K562 (cell line): ENCODE results near the gene ABHD8. TPM values are rescaled to one million over a fixed set of nuclear protein-coding genes. Genes with fewer than 3 reads are reported as not detected.
A peak's percentile ranks its signal among the peaks of the same experiment; 100 is the strongest.

Source experiments
- EGR1 ChIP-seq: fragments of 450-650 bp; conservative IDR thresholded peaks from 2 replicates; pipeline ENCODE4 v1.6.1; 2017; ENCODE audit warnings: mild to moderate bottlenecking
- MEIS2 ChIP-seq: fragments of 450-650 bp; IDR thresholded peaks from 2 replicates; pipeline ENCODE4 v1.6.1; 2014; ENCODE audit warnings: mild to moderate bottlenecking; ENCODE audit not compliant: partially characterized antibody
- NR2C1 ChIP-seq, 2 experiments: fragments of 450-650 bp; IDR thresholded peaks; 2 replicates each; pipeline ENCODE4 v1.6.1; 2017; ENCODE audit warnings: mild to moderate bottlenecking in 2 of 2, antibody characterized with exemption in 1 of 2, inconsistent platforms in 1 of 2, missing compliant biosample characterization in 1 of 2, missing genetic modification characterization in 1 of 2
- RBM22 ChIP-seq: fragments of 200-400 bp; formaldehyde crosslinking; IDR thresholded peaks from 2 replicates; pipeline ENCODE4 v1.6.1; 2018; ENCODE audit warnings: low read length, low read depth; ENCODE audit not compliant: poor library complexity, severe bottlenecking
- YY1 ChIP-seq, 3 experiments: IDR thresholded peaks; 2 replicates each; pipeline ENCODE4 v1.6.1; 2011; ENCODE audit warnings: low read length in 2 of 3, mild to moderate bottlenecking in 2 of 3, moderate library complexity in 2 of 3, borderline replicate concordance in 1 of 3, control low read depth in 1 of 3, low read depth in 1 of 3; ENCODE audit not compliant: insufficient read depth in 3 of 3, insufficient replicate concordance in 2 of 3, control insufficient read depth in 1 of 3, insufficient read length in 1 of 3; ENCODE audit errors: extremely low read depth in 1 of 3
- polyA plus RNA-seq, 8 experiments: library from polyadenylated mRNA; depleted of rRNA in 4 of 8; stranded (reverse) in 5 of 8; unstranded in 3 of 8; fragments of >200 nt; fragmentation: Nextera tagmentation in 2 of 8; fragmentation: Illumina TruSeq in 1 of 8; extraction: Ambion mirVana in 2 of 8; extraction: Trizol in 1 of 8; gene quantifications; 2 replicates each; pipeline versions ENCODE4 v1.2.1 to v1.2.3, GENCODE V29; 2011 to 2014; ENCODE audit warnings: inconsistent platforms in 1 of 8, missing spikeins in 1 of 8
- total RNA-seq, 7 experiments: library from RNA; depleted of rRNA in 6 of 7; stranded (reverse); fragments of >200 nt in 6 of 7; fragmentation: Illumina TruSeq in 2 of 7; extraction: Trizol in 2 of 7; gene quantifications; 2 replicates each; pipeline versions ENCODE4 v1.2.1 to v1.2.3, GENCODE V29; 2011 to 2021; ENCODE audit warnings: low replicate concordance in 1 of 7
- TF ChIP-seq, protein P1 (sequence below), 2 experiments: fragments of 450-650 bp; formaldehyde crosslinking in 1 of 2; IDR thresholded peaks; 2 replicates each; pipeline versions ENCODE4 v1.4.0 to v1.6.1; 2014 to 2020; ENCODE audit warnings: mild to moderate bottlenecking in 2 of 2, borderline replicate concordance in 1 of 2, low read depth in 1 of 2
- TF ChIP-seq, protein P2 (sequence below): fragments of 450-650 bp; formaldehyde crosslinking; IDR thresholded peaks from 2 replicates; pipeline ENCODE4 v1.4.0; 2020; ENCODE audit warnings: mild to moderate bottlenecking, moderate library complexity
- TF ChIP-seq, protein P3 (sequence below), 2 experiments: IDR thresholded peaks in 1 of 2; conservative IDR thresholded peaks in 1 of 2; 2 replicates each; pipeline ENCODE4 v1.6.1; 2016; ENCODE audit warnings: low read depth in 2 of 2, mild to moderate bottlenecking in 1 of 2, missing compliant biosample characterization in 1 of 2, missing genetic modification characterization in 1 of 2, moderate library complexity in 1 of 2
- TF ChIP-seq, protein P4 (sequence below): fragments of 200-800 bp; sonication (Bioruptor generic); IDR thresholded peaks from 2 replicates; pipeline ENCODE4 v1.6.1; 2017; ENCODE audit warnings: missing genetic modification characterization, missing compliant biosample characterization

Gene ABHD8
- total and polyA plus RNA-seq, 9 of the 15 experiments (the other 6 are each of a cell fraction or from before 2014, with no cell fraction given) = 0.04 to 6.6 (median 2.0) TPM; not detected in 1

- TF ChIP-seq, protein P1, sequence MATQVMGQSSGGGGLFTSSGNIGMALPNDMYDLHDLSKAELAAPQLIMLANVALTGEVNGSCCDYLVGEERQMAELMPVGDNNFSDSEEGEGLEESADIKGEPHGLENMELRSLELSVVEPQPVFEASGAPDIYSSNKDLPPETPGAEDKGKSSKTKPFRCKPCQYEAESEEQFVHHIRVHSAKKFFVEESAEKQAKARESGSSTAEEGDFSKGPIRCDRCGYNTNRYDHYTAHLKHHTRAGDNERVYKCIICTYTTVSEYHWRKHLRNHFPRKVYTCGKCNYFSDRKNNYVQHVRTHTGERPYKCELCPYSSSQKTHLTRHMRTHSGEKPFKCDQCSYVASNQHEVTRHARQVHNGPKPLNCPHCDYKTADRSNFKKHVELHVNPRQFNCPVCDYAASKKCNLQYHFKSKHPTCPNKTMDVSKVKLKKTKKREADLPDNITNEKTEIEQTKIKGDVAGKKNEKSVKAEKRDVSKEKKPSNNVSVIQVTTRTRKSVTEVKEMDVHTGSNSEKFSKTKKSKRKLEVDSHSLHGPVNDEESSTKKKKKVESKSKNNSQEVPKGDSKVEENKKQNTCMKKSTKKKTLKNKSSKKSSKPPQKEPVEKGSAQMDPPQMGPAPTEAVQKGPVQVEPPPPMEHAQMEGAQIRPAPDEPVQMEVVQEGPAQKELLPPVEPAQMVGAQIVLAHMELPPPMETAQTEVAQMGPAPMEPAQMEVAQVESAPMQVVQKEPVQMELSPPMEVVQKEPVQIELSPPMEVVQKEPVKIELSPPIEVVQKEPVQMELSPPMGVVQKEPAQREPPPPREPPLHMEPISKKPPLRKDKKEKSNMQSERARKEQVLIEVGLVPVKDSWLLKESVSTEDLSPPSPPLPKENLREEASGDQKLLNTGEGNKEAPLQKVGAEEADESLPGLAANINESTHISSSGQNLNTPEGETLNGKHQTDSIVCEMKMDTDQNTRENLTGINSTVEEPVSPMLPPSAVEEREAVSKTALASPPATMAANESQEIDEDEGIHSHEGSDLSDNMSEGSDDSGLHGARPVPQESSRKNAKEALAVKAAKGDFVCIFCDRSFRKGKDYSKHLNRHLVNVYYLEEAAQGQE (IDR thresholded peaks at IDR 0.05; ENCODE audit: borderline replicate concordance) = peak; percentile 49
- TF ChIP-seq, protein P1 (CRISPR knock-in tag; IDR thresholded peaks at IDR 0.05; ENCODE audit: low read depth) = no peak
- TF ChIP-seq NR2C1 (IDR thresholded peaks at IDR 0.05) (peak; percentile 55; the same call in 1 of the 2 replicates), NR2C1 (tag; IDR thresholded peaks at IDR 0.05) (peak; percentile 41; the same call in 1 of the 2 replicates), MEIS2 (no peak), EGR1 (peak; percentile 82), YY1 (IDR thresholded peaks at IDR 0.05; ENCODE audit: borderline replicate concordance in 1 of 3, control insufficient read depth in 1 of 3, extremely low read depth in 1 of 3, insufficient read depth in 3 of 3, insufficient read length in 1 of 3, insufficient replicate concordance in 2 of 3, low read depth in 1 of 3, low read length in 2 of 3) (peak in 2 of 3 experiments; percentile 53 to 63), RBM22 (peak; percentile 60)
- TF ChIP-seq, protein P2, sequence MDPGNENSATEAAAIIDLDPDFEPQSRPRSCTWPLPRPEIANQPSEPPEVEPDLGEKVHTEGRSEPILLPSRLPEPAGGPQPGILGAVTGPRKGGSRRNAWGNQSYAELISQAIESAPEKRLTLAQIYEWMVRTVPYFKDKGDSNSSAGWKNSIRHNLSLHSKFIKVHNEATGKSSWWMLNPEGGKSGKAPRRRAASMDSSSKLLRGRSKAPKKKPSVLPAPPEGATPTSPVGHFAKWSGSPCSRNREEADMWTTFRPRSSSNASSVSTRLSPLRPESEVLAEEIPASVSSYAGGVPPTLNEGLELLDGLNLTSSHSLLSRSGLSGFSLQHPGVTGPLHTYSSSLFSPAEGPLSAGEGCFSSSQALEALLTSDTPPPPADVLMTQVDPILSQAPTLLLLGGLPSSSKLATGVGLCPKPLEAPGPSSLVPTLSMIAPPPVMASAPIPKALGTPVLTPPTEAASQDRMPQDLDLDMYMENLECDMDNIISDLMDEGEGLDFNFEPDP (CRISPR knock-in tag) = no peak
- TF ChIP-seq, protein P3, sequence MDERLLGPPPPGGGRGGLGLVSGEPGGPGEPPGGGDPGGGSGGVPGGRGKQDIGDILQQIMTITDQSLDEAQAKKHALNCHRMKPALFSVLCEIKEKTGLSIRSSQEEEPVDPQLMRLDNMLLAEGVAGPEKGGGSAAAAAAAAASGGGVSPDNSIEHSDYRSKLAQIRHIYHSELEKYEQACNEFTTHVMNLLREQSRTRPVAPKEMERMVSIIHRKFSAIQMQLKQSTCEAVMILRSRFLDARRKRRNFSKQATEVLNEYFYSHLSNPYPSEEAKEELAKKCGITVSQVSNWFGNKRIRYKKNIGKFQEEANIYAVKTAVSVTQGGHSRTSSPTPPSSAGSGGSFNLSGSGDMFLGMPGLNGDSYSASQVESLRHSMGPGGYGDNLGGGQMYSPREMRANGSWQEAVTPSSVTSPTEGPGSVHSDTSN (CRISPR knock-in tag; IDR thresholded peaks at IDR 0.05; ENCODE audit: low read depth) = peak; percentile 95
- TF ChIP-seq, protein P3 (tag; conservative IDR thresholded peaks at IDR 0.05; ENCODE audit: low read depth) = peak; percentile 97
- TF ChIP-seq, protein P4, sequence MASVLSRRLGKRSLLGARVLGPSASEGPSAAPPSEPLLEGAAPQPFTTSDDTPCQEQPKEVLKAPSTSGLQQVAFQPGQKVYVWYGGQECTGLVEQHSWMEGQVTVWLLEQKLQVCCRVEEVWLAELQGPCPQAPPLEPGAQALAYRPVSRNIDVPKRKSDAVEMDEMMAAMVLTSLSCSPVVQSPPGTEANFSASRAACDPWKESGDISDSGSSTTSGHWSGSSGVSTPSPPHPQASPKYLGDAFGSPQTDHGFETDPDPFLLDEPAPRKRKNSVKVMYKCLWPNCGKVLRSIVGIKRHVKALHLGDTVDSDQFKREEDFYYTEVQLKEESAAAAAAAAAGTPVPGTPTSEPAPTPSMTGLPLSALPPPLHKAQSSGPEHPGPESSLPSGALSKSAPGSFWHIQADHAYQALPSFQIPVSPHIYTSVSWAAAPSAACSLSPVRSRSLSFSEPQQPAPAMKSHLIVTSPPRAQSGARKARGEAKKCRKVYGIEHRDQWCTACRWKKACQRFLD = peak; percentile 42; the same call in 1 of the 2 replicates
Measured at GRCh38 chr19:17303167-17303939, at the start of gene ABHD8 (continued).
